Superior temporal gyrus (tissue), 1 donor: ENCODE data around the gene KIZ.

Experiments used
- DNase-seq: peaks from one replicate; pipeline ENCODE4 v3.0.0-alpha.2; 2016; ENCODE audit errors: extremely low spot score

Gene KIZ

DNA sequence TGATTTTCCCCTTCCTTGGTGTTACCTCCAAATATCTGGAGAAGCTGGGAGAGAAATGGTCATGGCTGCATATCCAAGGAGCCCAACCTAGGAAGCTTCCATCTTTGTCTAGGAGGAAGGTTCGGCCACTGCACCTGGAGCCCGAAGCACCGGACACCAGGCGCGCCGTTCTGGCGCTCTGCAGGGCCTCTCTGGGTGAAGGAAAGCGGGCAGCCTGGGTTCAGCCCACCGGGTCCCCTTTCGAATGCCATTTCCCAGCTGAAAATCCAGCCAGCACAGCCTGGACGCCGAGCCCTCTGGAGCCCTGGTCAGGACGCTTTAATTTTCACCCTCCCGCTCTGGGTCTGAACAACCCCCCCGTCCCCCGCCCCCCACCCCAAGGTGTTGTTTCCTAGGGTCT lies 21.0 kb upstream of the KIZ start:
- no peak for DNase-seq

GRCh38 chr20:21105429-21106170 lies 20.3 kb upstream of the KIZ start:
- no peak for DNase-seq

DNA sequence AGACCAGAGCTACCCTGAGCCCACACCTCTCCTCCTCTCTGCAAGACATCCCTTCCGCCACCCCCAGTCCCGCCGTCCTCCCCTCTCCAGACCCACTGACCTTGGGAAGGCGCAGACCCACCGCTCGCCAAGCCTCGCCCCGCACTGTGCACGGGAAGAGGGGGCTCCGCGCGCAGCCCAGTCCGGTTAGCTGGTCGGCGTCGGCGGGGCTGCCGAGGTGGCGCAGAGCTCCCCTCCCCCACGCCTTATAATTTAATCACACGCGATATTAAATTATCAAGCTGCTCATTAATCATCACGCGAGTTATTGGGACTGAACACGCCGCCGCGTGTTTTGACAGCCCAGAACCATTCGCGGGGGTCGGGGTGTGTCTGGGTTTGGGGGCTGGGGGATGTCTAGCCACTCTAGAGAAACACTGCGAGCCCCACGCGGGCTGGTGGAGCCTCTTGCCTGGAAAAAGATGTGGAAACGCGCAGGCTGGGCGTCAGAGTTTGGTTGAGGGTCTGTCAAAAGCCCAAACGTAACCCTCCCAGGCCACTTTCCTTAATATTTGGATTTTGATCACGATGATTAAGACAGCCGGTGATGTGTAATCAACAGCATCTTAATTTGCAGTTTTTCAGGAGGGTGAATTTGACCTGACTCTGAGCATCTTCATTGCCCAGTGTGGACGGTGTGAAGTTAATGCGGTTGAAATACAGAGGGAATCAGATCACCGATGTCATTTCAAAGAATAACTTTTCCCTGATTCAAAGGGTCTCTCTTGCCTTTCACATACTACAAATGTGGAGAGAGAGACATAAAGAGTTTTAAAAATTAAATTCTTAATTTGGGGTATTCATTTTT lies 19.5 kb upstream of the KIZ start, which contains the start of gene LINC00237:
LINC00237 (minus strand) TSS at position 188 of the 847 bp plus-strand sequence.
- no peak for DNase-seq

DNA sequence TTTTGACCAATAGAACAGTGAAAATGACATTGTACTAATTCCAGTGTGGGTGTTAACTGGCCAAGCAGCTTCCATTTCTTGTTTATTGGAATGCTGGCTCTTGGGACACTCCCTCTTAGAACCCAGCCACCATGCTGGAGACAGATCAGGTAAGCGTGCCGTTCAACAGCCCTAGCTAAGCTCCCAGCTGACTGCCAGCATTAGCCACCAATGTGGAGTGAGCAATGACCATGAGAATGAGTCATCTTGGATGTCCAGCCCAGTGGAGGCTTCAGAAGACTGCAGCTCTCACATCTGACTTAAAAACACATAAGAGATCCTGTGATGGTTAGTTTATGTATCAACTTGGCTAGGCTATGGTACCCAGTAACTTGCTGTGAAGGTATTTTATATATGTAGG lies 16.7 kb upstream of the KIZ start:
- no peak for DNase-seq

- no peak for DNase-seq
Observed at GRCh38 chr20:21110811-21111210, 15.1 kb upstream of the KIZ start.

GRCh38 chr20:21111416-21111815 lies 14.5 kb upstream of the KIZ start:
- DNase-seq = no peak

DNA sequence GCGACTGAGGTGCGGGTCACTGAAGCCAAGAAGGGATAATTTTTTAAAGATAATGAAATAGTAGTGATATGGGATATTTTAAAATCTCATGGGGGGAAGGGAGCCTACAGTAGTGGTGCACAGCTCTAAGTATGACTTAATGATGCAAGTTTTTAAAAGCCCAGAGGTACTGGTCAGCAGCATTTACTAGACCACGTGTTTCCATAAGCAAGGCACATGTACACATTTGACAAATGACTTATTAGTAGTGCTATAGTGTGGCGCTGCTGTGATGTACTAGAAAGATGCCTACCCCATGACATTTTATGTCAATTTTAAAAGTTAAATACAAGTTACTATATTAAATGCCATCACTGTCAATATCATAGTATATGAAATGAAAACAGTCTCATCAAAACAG lies 12.2 kb upstream of the KIZ start:
- DNase-seq = no peak

GRCh38 chr20:21114584-21114983 lies 11.3 kb upstream of the KIZ start:
- no peak for DNase-seq

DNA sequence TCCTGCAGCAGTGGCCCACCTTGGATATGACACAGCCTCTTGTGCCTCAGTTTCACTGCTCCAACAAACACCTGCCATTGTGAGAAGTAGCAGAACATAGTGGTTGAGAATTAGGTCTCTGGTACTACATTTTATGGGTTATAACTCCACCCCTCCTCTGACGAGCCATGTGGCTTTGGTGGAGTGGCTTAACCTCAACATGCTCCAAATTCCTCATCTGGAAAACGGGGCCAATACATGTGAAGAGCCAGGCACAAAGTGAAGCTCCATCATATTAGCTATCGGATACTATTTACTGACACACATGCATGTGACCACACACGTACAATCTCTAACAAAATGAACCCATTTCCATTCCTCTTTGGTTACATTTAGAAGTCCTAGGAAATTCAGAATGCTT lies 8.4 kb upstream of the KIZ start:
- no peak for DNase-seq

DNA sequence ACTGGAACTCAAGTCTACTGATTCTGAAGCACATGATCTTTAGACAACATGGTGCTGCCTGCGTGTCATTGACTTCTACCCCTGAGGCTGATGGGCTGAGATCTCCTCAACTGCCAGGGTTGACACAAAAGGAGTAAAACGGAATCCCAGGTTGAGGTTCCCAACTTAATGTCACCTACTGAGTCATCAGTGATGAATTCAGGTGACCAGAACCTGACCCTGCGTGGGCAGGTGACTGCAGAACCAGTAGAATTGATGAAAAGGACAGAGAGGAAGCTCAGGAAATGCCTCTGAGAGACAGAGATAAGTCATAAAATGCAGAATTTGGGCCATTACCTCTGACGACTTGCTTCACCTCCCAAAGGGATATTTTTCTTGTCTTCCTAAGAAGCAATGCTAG lies 7.7 kb upstream of the KIZ start:
- no peak for DNase-seq

DNA sequence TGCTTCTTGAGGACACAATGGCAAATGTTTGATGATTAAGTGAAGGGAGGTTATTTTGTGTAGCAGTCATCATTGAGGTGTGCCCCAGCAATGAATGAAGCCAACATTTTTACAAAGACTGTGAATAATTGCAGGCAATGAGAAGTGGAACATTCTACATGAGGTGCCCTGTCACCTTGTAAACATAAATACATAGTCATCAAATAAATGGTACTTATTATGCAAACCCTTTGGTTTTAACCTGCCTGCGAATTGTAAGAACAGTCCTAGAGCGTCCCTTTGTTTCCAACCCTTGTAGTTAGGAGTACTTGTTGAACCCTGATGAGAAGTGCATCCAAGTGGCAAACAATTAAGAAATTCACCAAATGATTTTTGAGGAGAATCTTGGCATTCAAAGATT lies 7.1 kb upstream of the KIZ start:
- no peak for DNase-seq

- no peak for DNase-seq
Observed at GRCh38 chr20:21124190-21124589, 1.7 kb upstream of the KIZ start.

- no peak for DNase-seq
Observed at GRCh38 chr20:21125072-21125848, 622 bp upstream of the KIZ start.

GRCh38 chr20:21126581-21126870 lies 644 bp downstream of the KIZ start:
- peak; percentile 64 for DNase-seq

DNA sequence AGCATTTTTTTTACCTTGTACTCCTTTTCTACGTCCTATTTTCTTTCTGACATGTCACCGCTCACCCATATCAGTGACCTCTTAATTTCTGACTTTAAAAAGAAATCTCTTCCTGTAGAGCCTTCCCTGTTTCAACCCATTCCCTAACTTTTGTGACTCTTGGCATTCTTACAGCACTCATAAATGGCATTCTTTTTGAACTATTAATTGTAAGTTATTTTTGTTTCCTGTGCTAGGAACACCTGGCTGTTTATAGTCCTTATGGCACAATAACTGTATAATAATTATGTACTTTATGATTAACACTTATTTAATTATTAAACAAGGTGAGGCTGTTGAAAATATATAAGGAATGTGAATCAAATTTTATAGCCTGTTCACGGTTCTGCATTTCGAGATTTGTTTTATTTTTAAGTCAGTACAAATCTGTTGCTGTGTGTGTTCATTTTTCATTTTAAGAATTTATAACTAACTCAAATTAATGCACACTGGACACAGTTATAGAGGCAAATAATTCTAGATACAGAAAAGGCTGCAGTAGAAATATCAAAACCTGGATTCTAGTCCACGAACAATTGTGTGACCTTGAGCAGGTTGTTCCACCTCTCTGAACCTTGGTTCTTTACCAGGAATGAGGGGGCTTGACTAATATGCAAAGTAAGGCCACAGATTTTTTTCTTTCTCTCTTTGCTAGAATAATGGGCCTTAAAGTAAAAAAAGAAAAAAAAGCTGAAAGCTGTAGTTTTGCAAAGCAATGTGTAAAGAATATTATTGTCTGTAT lies 1.5 kb downstream of the KIZ start:
- no peak for DNase-seq

GRCh38 chr20:21129861-21130260 lies 4.0 kb downstream of the KIZ start:
- DNase-seq = no peak

GRCh38 chr20:21133404-21133803 lies 7.5 kb downstream of the KIZ start:
- DNase-seq = no peak

- no peak for DNase-seq
Observed at GRCh38 chr20:21133917-21134622, 8.2 kb downstream of the KIZ start.

DNA sequence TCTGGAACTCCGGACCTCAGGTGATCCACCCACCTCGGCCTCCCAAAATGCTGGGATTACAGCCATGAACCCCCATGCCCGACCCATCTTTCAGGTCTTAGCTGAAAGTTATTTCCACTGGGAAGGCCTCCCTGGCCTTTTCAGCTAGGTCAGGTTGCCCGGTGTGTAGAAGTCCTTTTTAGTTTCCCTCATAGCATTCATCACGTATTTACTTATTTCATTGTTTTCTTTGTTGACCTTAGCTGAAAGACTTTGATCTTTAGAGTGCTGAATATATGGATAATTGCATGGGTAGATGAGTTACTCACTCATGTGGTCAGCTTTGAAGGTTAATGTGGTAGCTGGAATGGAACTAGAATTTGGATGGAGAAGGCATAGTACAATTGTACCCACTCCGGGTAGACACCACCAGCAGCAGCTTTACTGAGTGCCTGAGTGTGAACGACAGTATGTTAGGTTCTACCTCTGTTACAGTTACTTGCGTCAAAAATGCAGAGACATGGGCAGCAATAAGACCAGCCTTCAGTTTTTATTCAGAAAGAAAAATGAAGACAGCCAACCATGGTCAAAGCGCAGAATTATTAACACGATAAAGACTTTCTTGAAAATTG lies 9.1 kb downstream of the KIZ start:
- no peak for DNase-seq

GRCh38 chr20:21136015-21136732 lies 10.3 kb downstream of the KIZ start:
- DNase-seq = no peak
